Neuronal stem cell (in vitro differentiated cells): Measurements from ENCODE around the gene CTDSP2.

Experiments
- DNase-seq: peaks from one replicate; pipeline ENCODE4 v3.0.0-alpha.2; 2013; ENCODE audit warnings: low spot score
- H2AFZ ChIP-seq: one replicate; pipeline ENCODE4 v1.6.1; 2013; ENCODE audit warnings: mild to moderate bottlenecking, low read length, inconsistent platforms
- H2AK5ac ChIP-seq: 2 replicates; pipeline ENCODE4 v1.6.1; 2013; ENCODE audit warnings: low read depth, mild to moderate bottlenecking, inconsistent platforms, low read length, moderate library complexity, mixed read lengths
- H2BK120ac ChIP-seq: 2 replicates; pipeline ENCODE4 v1.6.1; 2013; ENCODE audit warnings: low read depth, mild to moderate bottlenecking, inconsistent platforms, low read length, moderate library complexity, mixed read lengths
- H2BK12ac ChIP-seq: one replicate; pipeline ENCODE4 v1.6.1; 2013; ENCODE audit warnings: low read length, inconsistent platforms
- H2BK15ac ChIP-seq: 2 replicates; pipeline ENCODE4 v1.6.1; 2013; ENCODE audit warnings: mild to moderate bottlenecking, low read length, inconsistent platforms, mixed read lengths
- H2BK5ac ChIP-seq: one replicate; pipeline ENCODE4 v1.6.1; 2013; ENCODE audit warnings: inconsistent platforms, mild to moderate bottlenecking, low read length, moderate library complexity
- H3K14ac ChIP-seq: one replicate; pipeline ENCODE4 v1.6.1; 2013; ENCODE audit warnings: low read length, inconsistent platforms
- H3K18ac ChIP-seq: 2 replicates; pipeline ENCODE4 v1.6.1; 2013; ENCODE audit warnings: low read length, inconsistent platforms
- H3K23ac ChIP-seq: 2 replicates; pipeline ENCODE4 v1.6.1; 2013; ENCODE audit warnings: low read depth, mild to moderate bottlenecking, mixed read lengths, low read length, inconsistent platforms; ENCODE audit not compliant: poor library complexity
- H3K27ac ChIP-seq: replicated peaks from 3 replicates; pipeline ENCODE4 v1.5.1; 2013; ENCODE audit warnings: low read length, inconsistent platforms
- H3K27me3 ChIP-seq, 3 experiments: 2 replicates each; pipeline ENCODE4 v1.6.1; 2013; ENCODE audit warnings: low read length in 3 of 3, mild to moderate bottlenecking in 2 of 3, inconsistent platforms in 1 of 3, low read depth in 1 of 3, mixed read lengths in 1 of 3, moderate library complexity in 1 of 3; ENCODE audit not compliant: control insufficient read depth in 3 of 3, insufficient read depth in 3 of 3
- H3K36me3 ChIP-seq, 2 donors: replicated peaks in 1 of 2; 2 replicates each; pipeline ENCODE4 v1.6.1; 2013; ENCODE audit warnings: low read length in 2 of 2; ENCODE audit not compliant: control insufficient read depth in 2 of 2, insufficient read depth in 2 of 2
- H3K4ac ChIP-seq: 2 replicates; pipeline ENCODE4 v1.6.1; 2013; ENCODE audit warnings: inconsistent platforms, mild to moderate bottlenecking, low read length, moderate library complexity
- H3K4me1 ChIP-seq, 2 donors: 1 replicate in 1 of 2; 2 replicates in 1 of 2; pipeline ENCODE4 v1.6.1; 2013; ENCODE audit warnings: low read length in 2 of 2, low read depth in 1 of 2; ENCODE audit not compliant: control insufficient read depth in 2 of 2, insufficient read depth in 1 of 2
- H3K4me2 ChIP-seq: one replicate; pipeline ENCODE4 v1.6.1; 2013; ENCODE audit warnings: mild to moderate bottlenecking, low read length, inconsistent platforms; ENCODE audit not compliant: insufficient read depth, poor library complexity, severe bottlenecking
- H3K4me3 ChIP-seq, 2 donors: 2 replicates each; pipeline ENCODE4 v1.5.1; 2013; ENCODE audit warnings: low read length in 2 of 2, mild to moderate bottlenecking in 2 of 2, inconsistent platforms in 1 of 2, moderate library complexity in 1 of 2
- H3K79me1 ChIP-seq: one replicate; pipeline ENCODE4 v1.6.1; 2013; ENCODE audit warnings: low read depth, mild to moderate bottlenecking, inconsistent platforms, low read length, moderate library complexity
- H3K9ac ChIP-seq: one replicate; pipeline ENCODE4 v1.6.1; 2013; ENCODE audit warnings: mild to moderate bottlenecking, low read depth, low read length, inconsistent platforms; ENCODE audit not compliant: poor library complexity
- H3K9me3 ChIP-seq, 2 donors: replicated peaks in 1 of 2; 2 replicates each; pipeline versions ENCODE3 to v1.6.1; 2013; ENCODE audit warnings: low read length in 2 of 2, mild to moderate bottlenecking in 2 of 2, inconsistent platforms in 1 of 2, low read depth in 1 of 2, mixed read lengths in 1 of 2, moderate library complexity in 1 of 2; ENCODE audit not compliant: control insufficient read depth in 2 of 2, insufficient read depth in 1 of 2
- H4K8ac ChIP-seq: one replicate; pipeline ENCODE4 v1.6.1; 2013; ENCODE audit warnings: low read depth, mild to moderate bottlenecking, inconsistent platforms, low read length, moderate library complexity
- H4K91ac ChIP-seq: one replicate; pipeline ENCODE4 v1.6.1; 2013; ENCODE audit warnings: low read length, low read depth, mild to moderate bottlenecking, inconsistent platforms; ENCODE audit not compliant: poor library complexity
- WGBS, 2 donors: extraction: QIAGEN DNeasy Blood & Tissue Kit; methylation state at CpG; one replicate each; pipeline ENCODE4 v1.1.7; 2013; ENCODE audit warnings: missing lambda C conversion rate in 2 of 2, mixed read lengths in 1 of 2; ENCODE audit not compliant: insufficient read length in 2 of 2, insufficient replicate concordance in 1 of 2; ENCODE audit errors: extremely low coverage in 2 of 2; 5-methylcytosine and 5-hydroxymethylcytosine counted together

Gene CTDSP2

GRCh38 chr12:57800965-57801364 lies 45.6 kb downstream of the CTDSP2 start:
- WGBS, 2 donors = no CpG with 5 or more reads among the region's 3 CpGs
- H2AK5ac ChIP-seq = no peak overlapping the region
- H3K36me3 ChIP-seq = peaks cover 12 to 74% of the 10 kb centered on the region in 2 donors

GRCh38 chr12:57797933-57798332 lies 48.6 kb downstream of the CTDSP2 start:
- DNase-seq = no peak
- no CpG with 5 or more reads among the region's 1 CpG for WGBS, 2 donors
- no peaks in the 10 kb centered on the region for H3K9me3 ChIP-seq

More at GRCh38 chr12:57800965-57801364, 45.6 kb downstream of the CTDSP2 start:
- no peaks in the 10 kb centered on the region for H3K4me1 ChIP-seq
- no peaks in the 10 kb centered on the region for H3K9me3 ChIP-seq
- no peak overlapping the region for H2BK15ac ChIP-seq
- H3K27ac ChIP-seq = no peak overlapping the region
- no peaks in the 10 kb centered on the region for H3K79me1 ChIP-seq
- H2BK120ac ChIP-seq = no peak overlapping the region
- H3K18ac ChIP-seq = no peak overlapping the region
- H3K4me2 ChIP-seq = no peak overlapping the region
- H2AFZ ChIP-seq = no peak overlapping the region
- no peaks in the 10 kb centered on the region for H3K27me3 ChIP-seq
- no peak overlapping the region for H2BK12ac ChIP-seq
- no peak overlapping the region for H3K14ac ChIP-seq
- no peak overlapping the region for H3K4ac ChIP-seq
- H3K4me3 ChIP-seq = no peak overlapping the region
- H3K23ac ChIP-seq = no peak overlapping the region
- DNase-seq = no peak
- H4K8ac ChIP-seq = no peak overlapping the region
- no peak overlapping the region for H2BK5ac ChIP-seq
- H4K91ac ChIP-seq = no peak overlapping the region
- H3K9ac ChIP-seq = no peak overlapping the region

GRCh38 chr12:57796996-57797395 lies 49.5 kb downstream of the CTDSP2 start:
- Histone ChIP-seq H3K9ac (no peak overlapping the region), H2AK5ac (no peak overlapping the region), H3K9me3 (no peaks in the 10 kb centered on the region), H2AFZ (no peak overlapping the region), H2BK12ac (no peak overlapping the region), H3K27ac (no peak overlapping the region), H3K18ac (no peak overlapping the region), H2BK5ac (no peak overlapping the region), H3K27me3 (no peaks in the 10 kb centered on the region), H4K91ac (no peak overlapping the region), H4K8ac (no peak overlapping the region), H3K14ac (no peak overlapping the region), H3K4me1 (no peaks in the 10 kb centered on the region), H2BK120ac (no peak overlapping the region), H3K4me2 (no peak overlapping the region), H3K79me1 (no peaks in the 10 kb centered on the region), H3K36me3 (peaks cover 20 to 88% of the 10 kb centered on the region in 2 donors), H3K23ac (no peak overlapping the region), H3K4me3 (no peak overlapping the region), H3K4ac (no peak overlapping the region), H2BK15ac (no peak overlapping the region)
- no peak for DNase-seq
- WGBS, 2 donors = no CpG with 5 or more reads among the region's 1 CpG

More at GRCh38 chr12:57797933-57798332, 48.6 kb downstream of the CTDSP2 start:
- Histone ChIP-seq H3K4me1 (no peaks in the 10 kb centered on the region), H4K8ac (no peak overlapping the region), H2AFZ (no peak overlapping the region), H3K27ac (no peak overlapping the region), H3K14ac (no peak overlapping the region), H3K9ac (no peak overlapping the region), H3K36me3 (peaks cover 19 to 88% of the 10 kb centered on the region in 2 donors), H2BK15ac (no peak overlapping the region), H2AK5ac (no peak overlapping the region), H3K4me2 (no peak overlapping the region), H3K4me3 (no peak overlapping the region), H2BK12ac (no peak overlapping the region), H3K4ac (no peak overlapping the region), H3K18ac (no peak overlapping the region), H3K23ac (no peak overlapping the region), H4K91ac (no peak overlapping the region), H2BK5ac (no peak overlapping the region), H3K79me1 (no peaks in the 10 kb centered on the region), H2BK120ac (no peak overlapping the region), H3K27me3 (no peaks in the 10 kb centered on the region)

GRCh38 chr12:57795354-57795753 lies 51.2 kb downstream of the CTDSP2 start:
- no peak overlapping the region for H3K18ac ChIP-seq
- H3K4me1 ChIP-seq = no peaks in the 10 kb centered on the region
- H3K23ac ChIP-seq = no peak overlapping the region
- H3K9me3 ChIP-seq = no peaks in the 10 kb centered on the region
- no peak overlapping the region for H3K9ac ChIP-seq
- no peak overlapping the region for H3K4ac ChIP-seq
- H3K27ac ChIP-seq = no peak overlapping the region
- no peak overlapping the region for H2BK15ac ChIP-seq
- no CpG with 5 or more reads among the region's 6 CpGs for WGBS, 2 donors
- H3K4me3 ChIP-seq = no peak overlapping the region
- no peak overlapping the region for H3K14ac ChIP-seq
- no peak overlapping the region for H3K4me2 ChIP-seq
- H2BK12ac ChIP-seq = no peak overlapping the region
- no peak for DNase-seq
- peaks cover 19 to 92% of the 10 kb centered on the region in 2 donors for H3K36me3 ChIP-seq
- H2BK120ac ChIP-seq = no peak overlapping the region
- no peaks in the 10 kb centered on the region for H3K79me1 ChIP-seq
- H3K27me3 ChIP-seq = no peaks in the 10 kb centered on the region
- no peak overlapping the region for H2BK5ac ChIP-seq
- no peak overlapping the region for H4K8ac ChIP-seq
- H2AK5ac ChIP-seq = no peak overlapping the region
- no peak overlapping the region for H4K91ac ChIP-seq
- no peak overlapping the region for H2AFZ ChIP-seq
